Measurements from ENCODE around the gene GLT8D1.
A peak's percentile ranks its signal among the peaks of the same experiment; 100 is the strongest.

The GLT8D1 gene

DNA sequence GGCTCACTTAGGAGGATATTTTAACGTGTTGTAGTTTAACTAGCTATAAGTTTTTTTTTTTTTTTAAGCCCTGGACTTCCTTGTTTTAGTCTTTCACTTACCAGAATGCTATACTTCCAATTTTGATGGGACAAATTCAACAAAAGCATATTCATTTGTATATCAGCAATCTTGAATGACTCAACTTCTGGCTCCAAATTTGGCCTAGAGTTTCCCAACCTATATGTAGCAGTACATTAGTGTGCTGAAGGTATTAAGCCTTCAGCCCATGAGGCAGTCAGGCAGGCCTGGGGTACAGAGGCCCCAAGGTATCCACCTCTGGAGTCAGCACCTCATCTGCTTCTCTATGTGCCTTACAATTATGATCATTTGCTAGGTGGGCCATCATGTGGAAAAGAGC is 25.8 kb downstream of the GLT8D1 start:
- DNase-seq = no peak

GRCh38 chr3:52679199-52679538 is 26.4 kb downstream of the GLT8D1 start:
- DNase-seq = no peak

DNA sequence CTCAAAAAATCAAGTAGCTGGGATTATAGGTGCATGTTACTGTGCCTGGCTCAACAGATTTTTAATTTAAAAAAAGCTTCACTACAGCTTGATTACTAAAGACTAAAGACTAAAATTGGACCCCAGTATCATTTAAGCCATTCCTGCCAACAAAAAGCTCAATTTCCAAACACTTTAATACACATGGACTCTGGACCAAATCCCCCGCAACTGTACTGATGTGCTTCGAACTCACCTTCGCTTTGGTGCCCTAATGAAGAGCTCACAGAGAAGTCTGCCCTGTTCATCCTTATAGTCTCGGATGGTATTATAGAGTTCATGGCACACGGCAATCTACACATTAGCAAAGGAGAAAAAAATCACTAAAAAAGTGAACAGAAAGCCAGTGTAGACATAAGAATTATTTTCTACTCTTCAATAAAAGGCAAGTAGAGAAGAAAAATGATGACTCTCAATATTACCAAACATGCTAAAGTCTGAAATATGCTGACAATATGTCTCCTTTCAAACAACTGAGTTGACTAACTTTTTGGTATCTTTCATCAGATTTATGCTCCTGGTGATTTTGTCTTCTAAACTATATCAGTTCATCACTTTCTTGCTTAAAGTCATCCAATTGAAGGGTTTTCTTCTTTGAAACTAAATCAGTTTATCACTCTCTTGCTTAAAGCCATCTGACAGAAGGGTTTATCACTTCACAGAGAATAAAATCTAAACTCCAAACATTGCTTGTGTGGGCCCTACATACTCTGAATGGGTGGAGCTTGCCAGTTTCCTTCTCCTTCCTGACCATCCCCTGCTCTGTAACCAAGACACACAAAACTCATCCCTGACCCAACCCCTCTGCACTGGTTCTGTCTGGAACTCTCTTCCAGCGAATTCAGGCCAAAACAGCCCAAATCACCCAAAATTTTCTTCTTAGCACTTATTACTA is 27.1 kb downstream of the GLT8D1 start:
- DNase-seq = peak in 1 of 2 donors; percentile 35

DNA sequence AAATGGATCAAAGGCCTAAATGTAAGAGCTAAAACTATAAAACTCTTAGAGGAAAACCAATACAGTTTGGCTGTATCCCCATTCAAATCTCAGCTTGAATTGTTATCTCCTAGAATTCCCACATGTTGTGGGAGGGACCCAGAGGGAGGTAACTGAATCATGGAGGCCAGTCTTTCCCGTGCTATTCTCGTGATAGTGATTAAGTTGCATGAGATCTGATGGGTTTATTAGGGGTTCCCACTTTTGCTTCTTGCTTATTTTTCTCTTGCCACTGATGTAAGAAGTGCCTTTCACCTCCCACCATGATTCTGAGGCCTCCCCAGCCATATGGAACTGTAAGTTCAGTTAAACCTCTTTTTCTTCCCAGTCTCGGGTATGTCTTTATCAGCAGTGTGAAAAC is 29.4 kb downstream of the GLT8D1 start:
- peak; percentile 37 to 61 for DNase-seq

DNA sequence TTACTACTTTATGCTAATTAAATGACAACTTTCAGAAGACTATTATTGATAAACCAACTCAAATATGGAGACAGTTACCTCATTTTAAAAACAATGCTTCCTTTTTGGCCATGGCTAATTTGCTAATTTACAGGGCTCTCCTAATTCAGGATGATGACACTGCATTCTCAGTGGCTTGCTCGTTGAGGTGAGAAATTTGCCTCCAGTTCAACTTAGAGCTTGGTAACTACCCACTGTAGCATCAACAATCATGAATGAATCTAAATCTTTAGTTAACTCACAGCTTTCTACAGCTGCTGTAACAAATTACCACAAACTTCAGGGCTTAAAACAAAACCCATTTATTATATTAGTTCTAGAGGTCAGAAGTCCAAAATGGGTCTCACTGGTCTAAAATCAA is 33.9 kb downstream of the GLT8D1 start:
- no peak for DNase-seq

DNA sequence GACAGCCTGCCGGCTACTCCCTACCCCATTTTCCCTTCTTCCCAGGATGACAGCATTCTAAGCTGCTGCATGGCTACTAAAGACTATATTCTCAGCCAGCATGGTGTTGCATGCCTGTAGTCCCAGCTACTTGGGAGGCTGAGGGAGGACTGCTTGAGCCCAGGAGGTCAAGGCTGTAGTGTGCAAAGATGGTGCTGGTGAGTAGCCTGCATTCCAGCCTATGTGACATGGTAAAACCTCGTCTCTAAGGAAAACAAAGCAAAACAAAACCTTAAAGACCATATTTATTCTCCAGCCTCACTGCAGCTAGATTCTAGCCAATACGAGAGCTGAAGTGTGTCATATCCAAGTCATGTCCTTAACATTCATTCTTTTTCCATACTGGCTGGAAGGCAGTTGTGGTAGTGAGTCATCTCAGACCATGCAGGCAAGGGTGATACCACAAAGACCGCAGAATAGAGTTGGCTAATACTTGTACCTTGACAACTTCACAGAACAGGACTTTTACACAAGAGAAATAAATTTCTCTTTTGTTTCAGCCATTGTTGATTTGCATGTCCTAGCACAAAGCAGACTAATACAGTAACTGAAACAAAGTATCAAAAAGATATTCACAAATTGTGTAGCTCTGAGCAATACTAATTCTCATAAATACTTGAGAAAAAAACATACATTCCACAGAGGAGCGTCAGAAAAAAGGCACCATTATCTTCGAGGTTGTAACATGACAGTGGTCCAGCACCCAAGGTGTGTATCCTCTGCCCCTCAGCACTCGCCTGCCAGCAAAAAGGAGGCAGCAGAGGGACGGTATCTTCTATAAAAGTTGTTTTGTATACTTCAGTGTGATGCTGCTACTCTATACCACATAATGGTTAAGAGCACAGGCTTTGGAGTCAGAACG is 34.7 kb downstream of the GLT8D1 start:
- peak; percentile 36 to 61 for DNase-seq

- no peak for DNase-seq
Measured at GRCh38 chr3:52663098-52663497, 42.5 kb downstream of the GLT8D1 start.

DNA sequence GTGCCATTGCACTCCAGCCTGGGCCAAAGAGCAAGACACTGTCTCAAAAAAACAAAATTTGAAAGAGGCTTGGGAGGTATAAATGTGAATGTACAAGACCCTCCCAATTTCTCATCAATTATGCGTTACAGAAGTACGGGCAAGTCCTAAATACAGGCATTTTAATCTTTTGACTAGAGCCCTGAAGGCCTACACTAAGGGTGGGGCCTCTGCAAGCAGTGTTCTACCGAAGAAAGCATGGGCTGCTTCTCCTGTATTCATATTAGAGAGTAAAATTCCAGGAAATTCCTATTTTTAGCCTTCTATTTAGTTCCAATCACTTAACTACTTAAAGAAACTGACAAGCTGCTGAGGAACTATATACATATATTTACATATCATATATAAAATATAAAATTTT is 45.5 kb downstream of the GLT8D1 start:
- no peak for DNase-seq

- no peak for DNase-seq
Measured at GRCh38 chr3:52655895-52656294, 49.7 kb downstream of the GLT8D1 start.

- DNase-seq = no peak
Measured at GRCh38 chr3:52651592-52651991, 54.0 kb downstream of the GLT8D1 start.

GRCh38 chr3:52650439-52650838 is 55.2 kb downstream of the GLT8D1 start:
- no peak for DNase-seq

DNA sequence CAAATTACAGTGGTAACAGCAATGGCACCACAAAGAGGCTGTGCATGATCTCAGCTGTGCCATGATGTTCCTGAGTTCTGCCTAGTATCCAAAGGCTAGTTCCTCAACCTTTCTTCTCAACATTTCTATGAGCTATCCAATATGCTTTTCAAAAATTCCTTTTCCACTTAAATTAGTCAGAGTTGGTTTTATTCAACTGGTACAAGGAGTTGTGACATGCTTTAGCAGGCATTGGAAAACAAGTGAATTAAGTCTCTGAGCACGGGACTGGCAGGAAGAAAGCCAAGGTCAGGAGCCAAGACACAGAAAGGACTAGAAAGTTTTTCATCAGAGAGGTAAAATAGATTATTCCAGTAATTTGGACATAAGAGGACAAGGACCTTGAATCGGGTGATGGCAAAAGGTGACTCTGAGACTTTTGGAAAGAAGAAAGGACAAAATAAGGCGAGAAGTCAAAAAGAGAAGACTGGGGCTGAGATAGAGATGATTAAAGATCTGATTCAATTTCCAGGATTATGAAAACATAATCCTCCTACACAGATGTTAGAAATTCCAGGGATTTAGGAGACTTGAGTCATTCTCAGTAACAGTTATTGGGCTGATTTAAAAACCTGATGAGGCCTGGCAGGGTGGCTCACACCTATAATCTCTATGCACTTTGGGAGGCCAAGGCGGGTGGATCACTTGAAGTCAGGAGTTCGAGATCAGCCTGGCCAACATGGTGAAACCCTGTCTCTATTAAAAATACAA is 56.0 kb downstream of the GLT8D1 start:
- no peak for DNase-seq

DNA sequence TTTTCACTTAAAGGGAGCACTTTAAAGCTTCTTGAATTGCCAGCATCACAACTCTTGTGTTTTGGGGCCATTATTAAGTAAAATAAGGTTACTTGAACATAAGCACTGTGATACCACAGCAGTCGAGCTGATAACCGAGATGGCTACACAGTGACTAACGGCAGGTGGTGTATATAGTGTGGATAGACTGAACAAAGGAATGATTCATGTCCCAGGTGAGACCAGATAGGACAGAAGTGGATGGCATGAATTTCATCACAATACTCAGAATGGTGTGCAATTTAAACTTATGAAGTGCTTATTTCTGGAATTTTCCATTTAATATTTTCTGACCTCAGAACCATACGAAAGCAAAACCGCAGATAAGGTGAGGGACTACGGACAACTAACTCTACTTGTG is 60.0 kb downstream of the GLT8D1 start:
- no peak for DNase-seq

Data from inflammatory macrophage treated with lipopolysaccharide for 1 hour (primary cell).